GM10266 (cell line): ENCODE results near the gene CADPS.
A peak's percentile ranks its signal among the peaks of the same experiment; 100 is the strongest.

Experiments used
- DNase-seq: peaks from one replicate; pipeline ENCODE4 v3.0.0; 2012; ENCODE audit errors: extremely low spot score
- CTCF ChIP-seq: IDR thresholded peaks from 2 replicates; pipeline ENCODE4 v1.5.1; 2012; ENCODE audit warnings: mild to moderate bottlenecking, low read depth; ENCODE audit not compliant: control insufficient read depth, insufficient read depth; ENCODE audit errors: missing control alignments

CADPS gene

GRCh38 chr3:62624185-62624584, 251.0 kb downstream of the CADPS start:
- DNase-seq: no peak
- TF ChIP-seq CTCF: no peak

- TF ChIP-seq CTCF: peak; percentile 50
These were observed 252.6 kb downstream of the CADPS start for GRCh38 chr3:62622553-62623174.

DNA sequence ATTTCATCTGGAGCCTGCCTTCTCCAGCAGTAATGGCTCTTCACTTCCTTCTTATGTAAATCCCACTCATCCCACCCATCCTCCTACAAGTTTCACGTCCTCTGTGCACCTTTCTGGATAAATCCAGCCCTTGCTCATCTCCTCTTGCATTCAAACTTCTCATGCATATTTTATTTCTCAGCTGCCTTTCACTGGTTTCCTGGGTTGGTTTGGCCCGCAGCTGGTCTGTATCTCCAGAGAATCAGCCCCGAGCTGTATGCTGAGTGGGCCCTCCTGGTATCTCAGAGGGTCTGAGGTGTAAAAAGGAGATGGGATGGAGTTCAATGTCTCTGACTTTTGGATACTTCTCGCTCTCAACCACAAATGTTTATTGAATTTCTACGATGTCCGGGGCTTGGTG, 253.3 kb downstream of the CADPS start:
- no peak for DNase-seq
- no peak for TF ChIP-seq CTCF

More at GRCh38 chr3:62622553-62623174, 252.6 kb downstream of the CADPS start:
- peak; percentile 20 for DNase-seq

- DNase-seq: no peak
- TF ChIP-seq CTCF: no peak
These were observed 254.0 kb downstream of the CADPS start for GRCh38 chr3:62621176-62621575.

DNA sequence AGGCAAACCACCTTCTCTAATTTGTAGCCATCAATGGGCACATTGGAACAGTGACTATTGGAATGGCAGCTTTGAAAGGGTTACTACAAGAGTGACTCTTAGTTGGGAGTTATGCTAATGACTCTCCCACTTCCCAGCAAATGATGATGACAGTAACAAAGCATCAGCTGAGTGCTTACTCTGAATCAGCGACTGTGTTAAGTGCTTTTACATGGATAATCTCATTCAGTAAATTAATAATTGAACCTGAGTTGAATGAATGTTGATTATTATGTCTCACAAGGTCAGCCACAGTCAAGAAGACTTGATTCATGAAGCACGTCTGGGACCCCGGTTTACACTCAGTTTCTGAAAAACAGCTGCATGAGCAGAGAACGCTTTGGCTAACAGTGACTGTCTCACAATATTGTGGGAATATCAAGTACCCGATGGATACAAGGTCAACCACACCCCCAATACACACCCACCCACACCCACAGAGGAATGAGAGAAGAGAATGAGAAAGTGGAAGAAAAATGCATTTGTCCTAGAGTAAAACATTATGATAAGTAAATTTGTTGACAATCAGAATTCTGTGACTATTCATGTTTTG, 259.9 kb downstream of the CADPS start:
- TF ChIP-seq CTCF: no peak
- no peak for DNase-seq

DNA sequence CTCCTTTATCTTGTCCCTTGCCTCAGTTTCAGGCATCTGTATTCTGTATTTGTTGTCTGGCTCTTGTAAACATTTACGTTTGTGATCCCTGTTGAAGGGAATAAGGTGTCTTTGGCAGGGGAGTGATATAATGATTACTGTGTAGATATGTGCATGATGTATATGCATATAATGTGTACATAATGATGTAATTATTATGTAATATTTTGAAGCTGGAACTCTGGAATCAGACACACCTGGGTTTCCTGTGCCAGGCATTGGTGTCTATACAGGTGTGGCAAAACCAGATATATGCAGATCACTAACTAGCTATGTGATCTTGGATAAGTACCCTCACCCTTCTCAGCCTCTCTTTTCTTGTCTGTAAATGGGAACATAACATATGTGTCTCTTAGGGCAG, 260.7 kb downstream of the CADPS start:
- TF ChIP-seq CTCF: no peak
- no peak for DNase-seq

- no peak for DNase-seq
- TF ChIP-seq CTCF: no peak
These were observed 263.5 kb downstream of the CADPS start for GRCh38 chr3:62611541-62612240.
